ENCODE measurements around the gene AGMO.

GRCh38 chr7:15309872-15310271 lies 251.9 kb downstream of the AGMO start:
- TF ChIP-seq, protein P1, sequence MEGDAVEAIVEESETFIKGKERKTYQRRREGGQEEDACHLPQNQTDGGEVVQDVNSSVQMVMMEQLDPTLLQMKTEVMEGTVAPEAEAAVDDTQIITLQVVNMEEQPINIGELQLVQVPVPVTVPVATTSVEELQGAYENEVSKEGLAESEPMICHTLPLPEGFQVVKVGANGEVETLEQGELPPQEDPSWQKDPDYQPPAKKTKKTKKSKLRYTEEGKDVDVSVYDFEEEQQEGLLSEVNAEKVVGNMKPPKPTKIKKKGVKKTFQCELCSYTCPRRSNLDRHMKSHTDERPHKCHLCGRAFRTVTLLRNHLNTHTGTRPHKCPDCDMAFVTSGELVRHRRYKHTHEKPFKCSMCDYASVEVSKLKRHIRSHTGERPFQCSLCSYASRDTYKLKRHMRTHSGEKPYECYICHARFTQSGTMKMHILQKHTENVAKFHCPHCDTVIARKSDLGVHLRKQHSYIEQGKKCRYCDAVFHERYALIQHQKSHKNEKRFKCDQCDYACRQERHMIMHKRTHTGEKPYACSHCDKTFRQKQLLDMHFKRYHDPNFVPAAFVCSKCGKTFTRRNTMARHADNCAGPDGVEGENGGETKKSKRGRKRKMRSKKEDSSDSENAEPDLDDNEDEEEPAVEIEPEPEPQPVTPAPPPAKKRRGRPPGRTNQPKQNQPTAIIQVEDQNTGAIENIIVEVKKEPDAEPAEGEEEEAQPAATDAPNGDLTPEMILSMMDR (IDR thresholded peaks at IDR 0.05; ENCODE audit: insufficient read depth, low read depth, low read length): no peak
- TF ChIP-seq EZH2 (IDR thresholded peaks at IDR 0.05; ENCODE audit: insufficient read depth, low read length): no peak
